ENCODE data around the gene PDZD4.

DNA sequence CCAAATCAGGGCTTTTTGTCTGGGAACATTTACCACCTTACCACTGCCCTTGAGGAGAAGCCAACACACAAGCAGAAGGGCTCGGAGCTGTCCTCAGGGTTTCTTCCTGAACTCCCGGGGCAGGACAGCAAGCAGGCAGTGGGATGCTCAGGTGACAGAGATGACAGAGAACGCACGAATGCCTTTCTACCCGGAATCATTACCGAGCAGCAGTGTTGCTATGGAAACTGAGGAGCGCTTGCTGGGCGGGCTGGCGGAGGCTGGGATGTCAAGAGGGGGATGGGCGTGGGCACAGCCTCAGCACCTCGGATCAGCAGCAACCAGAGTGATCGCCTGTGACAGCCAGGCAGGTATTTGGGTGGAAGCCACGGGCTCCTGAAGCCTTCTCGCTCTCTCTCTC is 18.1 kb downstream of the PDZD4 start:
- TF ChIP-seq, protein P1, sequence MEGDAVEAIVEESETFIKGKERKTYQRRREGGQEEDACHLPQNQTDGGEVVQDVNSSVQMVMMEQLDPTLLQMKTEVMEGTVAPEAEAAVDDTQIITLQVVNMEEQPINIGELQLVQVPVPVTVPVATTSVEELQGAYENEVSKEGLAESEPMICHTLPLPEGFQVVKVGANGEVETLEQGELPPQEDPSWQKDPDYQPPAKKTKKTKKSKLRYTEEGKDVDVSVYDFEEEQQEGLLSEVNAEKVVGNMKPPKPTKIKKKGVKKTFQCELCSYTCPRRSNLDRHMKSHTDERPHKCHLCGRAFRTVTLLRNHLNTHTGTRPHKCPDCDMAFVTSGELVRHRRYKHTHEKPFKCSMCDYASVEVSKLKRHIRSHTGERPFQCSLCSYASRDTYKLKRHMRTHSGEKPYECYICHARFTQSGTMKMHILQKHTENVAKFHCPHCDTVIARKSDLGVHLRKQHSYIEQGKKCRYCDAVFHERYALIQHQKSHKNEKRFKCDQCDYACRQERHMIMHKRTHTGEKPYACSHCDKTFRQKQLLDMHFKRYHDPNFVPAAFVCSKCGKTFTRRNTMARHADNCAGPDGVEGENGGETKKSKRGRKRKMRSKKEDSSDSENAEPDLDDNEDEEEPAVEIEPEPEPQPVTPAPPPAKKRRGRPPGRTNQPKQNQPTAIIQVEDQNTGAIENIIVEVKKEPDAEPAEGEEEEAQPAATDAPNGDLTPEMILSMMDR (IDR thresholded peaks at IDR 0.05 in 8 of 11, conservative IDR thresholded peaks at IDR 0.05 in 3 of 11), result no peak
- TF ChIP-seq POLR2AphosphoS5 (IDR thresholded peaks at IDR 0.05), result no peak
- TF ChIP-seq POLR2A (IDR thresholded peaks at IDR 0.05), result no peak

Measured in spleen (tissue), 7 donors.